SK-N-SH (cell line): Measurements from ENCODE around the gene ADGRL3. TPM values are rescaled to one million over a fixed set of nuclear protein-coding genes. Genes with fewer than 3 reads are reported as not detected.

ENCODE experiments used
- CTCF ChIA-PET: fragments of 300-600, 350-600 bp; formaldehyde crosslinking; extraction: SDS; loops from one replicate; lab custom pipeline; 2021; lab: Yijun Ruan, JAX
- POLR2A ChIA-PET: fragments of 350-600 bp; sonication (Branson Sonifier 250); formaldehyde crosslinking; extraction: SDS; loops from one replicate; lab custom pipeline; 2020; ENCODE audit warnings: antibody characterized with exemption, inconsistent platforms; lab: Yijun Ruan, JAX
- DNase-seq: peaks from one replicate; pipeline ENCODE4 v3.0.0; 2012
- H2AFZ ChIP-seq: fragments of 200-600 bp; sonication (generic); 2 replicates; pipeline ENCODE4 v1.8.1; 2016; ENCODE audit warnings: antibody characterized with exemption, mild to moderate bottlenecking, low read depth
- H3F3A ChIP-seq: fragments of 200-600 bp; sonication (generic); replicated peaks from 2 replicates; pipeline ENCODE3; 2016; ENCODE audit warnings: antibody characterized with exemption, mild to moderate bottlenecking; ENCODE audit not compliant: insufficient read depth
- H3K27ac ChIP-seq, 2 experiments: fragments of 200-500 bp in 1 of 2; fragments of 200-600 bp in 1 of 2; sonication (Bioruptor generic) in 1 of 2; sonication (generic), shearing (Covaris generic) in 1 of 2; 2 replicates each; pipeline versions ENCODE4 v1.5.1 to v1.6.1; 2014 to 2016; ENCODE audit warnings: low read depth in 2 of 2, inconsistent platforms in 1 of 2, low read length in 1 of 2, mild to moderate bottlenecking in 1 of 2, mixed read lengths in 1 of 2
- H3K27me3 ChIP-seq: fragments of 200-600 bp; sonication (generic), shearing (Covaris generic); 2 replicates; pipeline ENCODE4 v1.6.1; 2016; ENCODE audit warnings: mixed run types; ENCODE audit not compliant: insufficient read depth
- H3K36me3 ChIP-seq, 2 experiments: fragments of 200-500 bp in 1 of 2; fragments of 200-600 bp in 1 of 2; sonication (Bioruptor generic) in 1 of 2; sonication (generic) in 1 of 2; replicated peaks in 1 of 2; 2 replicates each; pipeline versions ENCODE3 to v1.5.1; 2014 to 2016; ENCODE audit warnings: low read length in 1 of 2, mild to moderate bottlenecking in 1 of 2; ENCODE audit not compliant: insufficient read depth in 2 of 2, control insufficient read depth in 1 of 2
- H3K4me1 ChIP-seq, 2 experiments: fragments of 200-500 bp in 1 of 2; fragments of 200-600 bp in 1 of 2; sonication (Bioruptor generic) in 1 of 2; sonication (generic), shearing (Covaris generic) in 1 of 2; 2 replicates each; pipeline versions ENCODE4 v1.5.1 to v1.6.1; 2014 to 2016; ENCODE audit warnings: low read depth in 1 of 2, low read length in 1 of 2, mixed run types in 1 of 2; ENCODE audit not compliant: insufficient read depth in 2 of 2, control insufficient read depth in 1 of 2
- H3K4me2 ChIP-seq: fragments of 200-600 bp; sonication (generic), shearing (Covaris generic); 2 replicates; pipeline ENCODE4 v1.6.1; 2017; ENCODE audit warnings: mixed run types
- H3K4me3 ChIP-seq, 2 experiments: fragments of 200-500 bp in 1 of 2; fragments of 200-600 bp in 1 of 2; sonication (Bioruptor generic) in 1 of 2; sonication (generic), shearing (Covaris generic) in 1 of 2; 2 replicates each; pipeline versions ENCODE4 v1.5.1 to v1.8.1; 2014 to 2016; ENCODE audit warnings: low read depth in 2 of 2, inconsistent platforms in 1 of 2, low read length in 1 of 2, mild to moderate bottlenecking in 1 of 2, mixed read lengths in 1 of 2, moderate library complexity in 1 of 2
- H3K79me2 ChIP-seq: fragments of 200-600 bp; sonication (generic); 2 replicates; pipeline ENCODE4 v1.8.1; 2017; ENCODE audit warnings: mild to moderate bottlenecking; ENCODE audit not compliant: insufficient read depth
- H3K9ac ChIP-seq: fragments of 200-600 bp; sonication (generic); 2 replicates; pipeline ENCODE4 v1.6.1; 2017; ENCODE audit warnings: mixed run types
- H3K9me2 ChIP-seq: fragments of 200-600 bp; sonication (generic); 2 replicates; pipeline ENCODE4 v1.6.1; 2017; ENCODE audit warnings: mixed run types
- H3K9me3 ChIP-seq: fragments of 200-600 bp; sonication (generic); 2 replicates; pipeline ENCODE4 v1.6.1; 2017; ENCODE audit warnings: mixed run types, mild to moderate bottlenecking, moderate library complexity
- H4K20me1 ChIP-seq: fragments of 200-600 bp; sonication (generic); 2 replicates; pipeline ENCODE4 v1.6.1; 2017; ENCODE audit warnings: mild to moderate bottlenecking, mixed run types; ENCODE audit not compliant: insufficient read depth
- CTCF ChIP-seq: fragments of 200-600 bp; sonication (generic); IDR thresholded peaks from 2 replicates; pipeline ENCODE4 v1.6.1; 2017; ENCODE audit warnings: antibody characterized with exemption, mild to moderate bottlenecking, moderate library complexity
- IRF3 ChIP-seq: fragments of 150-350 bp; IDR thresholded peaks from 2 replicates; pipeline ENCODE4 v1.6.1; 2016; ENCODE audit warnings: mild to moderate bottlenecking, low read depth, low read length
- JUND ChIP-seq: IDR thresholded peaks from 2 replicates; pipeline ENCODE4 v1.4.0; 2012
- MAX ChIP-seq: IDR thresholded peaks from 2 replicates; pipeline ENCODE4 v1.4.0; 2012; ENCODE audit warnings: low read depth
- MEF2A ChIP-seq: IDR thresholded peaks from 2 replicates; pipeline ENCODE4 v1.4.0; 2012; ENCODE audit warnings: low read depth, borderline replicate concordance
- NRF1 ChIP-seq: IDR thresholded peaks from 2 replicates; pipeline ENCODE4 v1.6.1; 2012; ENCODE audit warnings: low read depth, mild to moderate bottlenecking, low read length
- RAD21 ChIP-seq: IDR thresholded peaks from 2 replicates; pipeline ENCODE4 v1.6.1; 2012; ENCODE audit warnings: mild to moderate bottlenecking, low read length
- RCOR1 ChIP-seq: fragments of 150-350 bp; IDR thresholded peaks from 2 replicates; pipeline ENCODE4 v1.6.1; 2017; ENCODE audit warnings: antibody characterized with exemption, low read length
- TAF1 ChIP-seq: IDR thresholded peaks from 2 replicates; pipeline ENCODE4 v1.6.1; 2012; ENCODE audit warnings: low read depth, mild to moderate bottlenecking, low read length, moderate library complexity, borderline replicate concordance
- USF2 ChIP-seq: fragments of 150-350 bp; IDR thresholded peaks from 2 replicates; pipeline ENCODE4 v1.6.1; 2017; ENCODE audit warnings: antibody characterized with exemption, low read length, low read depth, borderline replicate concordance
- WGBS: methylation state at CpG from one replicate; pipeline ENCODE4 v1.1.6; 2017; ENCODE audit warnings: low lambda C conversion rate; 5-methylcytosine and 5-hydroxymethylcytosine counted together
- polyA plus RNA-seq, 3 experiments: library from polyadenylated mRNA; depleted of rRNA; stranded (reverse); fragments of >200 nt; gene quantifications; 2 replicates each; pipeline ENCODE4 v1.2.3, GENCODE V29; 2012
- TF ChIP-seq, protein P1 (sequence below): IDR thresholded peaks from 2 replicates; pipeline ENCODE4 v1.4.0; 2012; ENCODE audit warnings: low read depth, borderline replicate concordance

ADGRL3 gene
- polyA plus RNA-seq, 1 of the 3 experiments (the other 2 are of a cell fraction): 0.03 TPM

GRCh38 chr4:61332693-61333092 lies 132.6 kb downstream of the ADGRL3 start:
- Histone ChIP-seq H3K79me2 (no peaks in the 10 kb centered on the region), H3K9me3 (no peaks in the 10 kb centered on the region), H3K4me1 (no peaks in the 10 kb centered on the region), H3F3A (no peaks in the 10 kb centered on the region), H3K9ac (no peak overlapping the region), H4K20me1 (no peaks in the 10 kb centered on the region), H3K36me3 (no peaks in the 10 kb centered on the region), H3K4me3 (no peak overlapping the region), H3K4me2 (no peak overlapping the region), H2AFZ (no peak overlapping the region), H3K27ac (no peak overlapping the region), H3K9me2 (no peaks in the 10 kb centered on the region), H3K27me3 (no peaks in the 10 kb centered on the region)
- TF ChIP-seq USF2 (no peak), IRF3 (no peak)
- ChIA-PET CTCF (no interaction called here), POLR2A (no interaction called here)
- 56% methylated on average over 4 of the region's 4 CpGs for WGBS
- no peak for DNase-seq

- no peaks in the 10 kb centered on the region for H3F3A ChIP-seq
- H4K20me1 ChIP-seq: no peaks in the 10 kb centered on the region
- H3K9me2 ChIP-seq: no peaks in the 10 kb centered on the region
- H3K9ac ChIP-seq: no peak overlapping the region
- ChIA-PET POLR2A (no interaction called here), CTCF (no interaction called here)
- H3K4me1 ChIP-seq: no peaks in the 10 kb centered on the region
- H3K9me3 ChIP-seq: no peaks in the 10 kb centered on the region
- no peak for TF ChIP-seq TAF1
- TF ChIP-seq, protein P1, sequence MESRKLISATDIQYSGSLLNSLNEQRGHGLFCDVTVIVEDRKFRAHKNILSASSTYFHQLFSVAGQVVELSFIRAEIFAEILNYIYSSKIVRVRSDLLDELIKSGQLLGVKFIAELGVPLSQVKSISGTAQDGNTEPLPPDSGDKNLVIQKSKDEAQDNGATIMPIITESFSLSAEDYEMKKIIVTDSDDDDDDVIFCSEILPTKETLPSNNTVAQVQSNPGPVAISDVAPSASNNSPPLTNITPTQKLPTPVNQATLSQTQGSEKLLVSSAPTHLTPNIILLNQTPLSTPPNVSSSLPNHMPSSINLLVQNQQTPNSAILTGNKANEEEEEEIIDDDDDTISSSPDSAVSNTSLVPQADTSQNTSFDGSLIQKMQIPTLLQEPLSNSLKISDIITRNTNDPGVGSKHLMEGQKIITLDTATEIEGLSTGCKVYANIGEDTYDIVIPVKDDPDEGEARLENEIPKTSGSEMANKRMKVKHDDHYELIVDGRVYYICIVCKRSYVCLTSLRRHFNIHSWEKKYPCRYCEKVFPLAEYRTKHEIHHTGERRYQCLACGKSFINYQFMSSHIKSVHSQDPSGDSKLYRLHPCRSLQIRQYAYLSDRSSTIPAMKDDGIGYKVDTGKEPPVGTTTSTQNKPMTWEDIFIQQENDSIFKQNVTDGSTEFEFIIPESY: no peak
- no peak for TF ChIP-seq RCOR1
- TF ChIP-seq USF2: no peak
- TF ChIP-seq MAX: no peak
- no peak for TF ChIP-seq JUND
- no peak for TF ChIP-seq MEF2A
- TF ChIP-seq RAD21: no peak
- TF ChIP-seq CTCF: no peak
- TF ChIP-seq NRF1: no peak
- no peak for DNase-seq
- 55% methylated on average over 1 of the region's 1 CpG for WGBS
- no peaks in the 10 kb centered on the region for H3K36me3 ChIP-seq
- no peak overlapping the region for H2AFZ ChIP-seq
- H3K79me2 ChIP-seq: no peaks in the 10 kb centered on the region
- H3K4me2 ChIP-seq: no peak overlapping the region
- no peak overlapping the region for H3K4me3 ChIP-seq
- no peaks in the 10 kb centered on the region for H3K27me3 ChIP-seq
- H3K27ac ChIP-seq: no peak overlapping the region
Observed at GRCh38 chr4:61333490-61333889, 133.4 kb downstream of the ADGRL3 start.
